Vagina (tissue), 2 donors: ENCODE measurements around the gene KRT14. TPM values are rescaled to one million over a fixed set of nuclear protein-coding genes. Genes with fewer than 3 reads are reported as not detected.

Source experiments
- DNase-seq, 2 donors: peaks; one replicate each; pipeline ENCODE4 v3.0.0-alpha.2; 2017; ENCODE audit errors: extremely low spot score in 2 of 2
- H3K27ac ChIP-seq: fragments of 200-600 bp; sonication (generic); one replicate; pipeline ENCODE4 v1.5.1; 2019
- H3K27me3 ChIP-seq: fragments of 200-600 bp; sonication (generic); one replicate; pipeline ENCODE4 v1.5.1; 2019
- H3K36me3 ChIP-seq, 2 donors: fragments of 200-600 bp; sonication (generic); one replicate each; pipeline ENCODE4 v1.5.1; 2017 to 2019
- H3K4me1 ChIP-seq: fragments of 200-600 bp; sonication (generic); one replicate; pipeline ENCODE4 v1.5.1; 2019
- H3K4me3 ChIP-seq, 2 donors: fragments of 200-600 bp; sonication (generic); 1 replicate in 1 of 2; 2 replicates in 1 of 2; pipeline ENCODE4 v1.5.1; 2016 to 2019
- H3K9me3 ChIP-seq: fragments of 200-600 bp; sonication (generic); one replicate; pipeline ENCODE4 v1.5.1; 2019
- POLR2A ChIP-seq, 2 donors: fragments of 450-650 bp; IDR thresholded peaks; one replicate each; pipeline ENCODE4 v1.6.1; 2017; ENCODE audit warnings: antibody characterized with exemption in 2 of 2, mild to moderate bottlenecking in 2 of 2, moderate library complexity in 2 of 2
- POLR2AphosphoS5 ChIP-seq, 2 donors: sonication (generic); formaldehyde crosslinking; IDR thresholded peaks; one replicate each; pipeline ENCODE4 v1.9.0; 2017; ENCODE audit warnings: antibody characterized with exemption in 2 of 2, mild to moderate bottlenecking in 2 of 2, low read depth in 1 of 2; ENCODE audit not compliant: insufficient read depth in 1 of 2
- intact Hi-C: fragments of 100-400 bp; cut with DNase I; formaldehyde crosslinking; loops from one replicate; pipeline ENCODE4 v1.15.1; 2023
- total RNA-seq: library from RNA; depleted of rRNA; stranded (reverse); fragments of >200 nt; gene quantifications from one replicate; pipeline ENCODE4 v1.2.3, GENCODE V29; 2016
- TF ChIP-seq, protein P1 (sequence below), 3 experiments: fragments of 450-650 bp in 2 of 3; fragments of 200-600 bp in 1 of 3; sonication (generic) in 1 of 3; IDR thresholded peaks; one replicate each; pipeline ENCODE4 v1.5.1; 2017 to 2019; ENCODE audit warnings: antibody characterized with exemption in 3 of 3, mild to moderate bottlenecking in 2 of 3, moderate library complexity in 2 of 3

The KRT14 gene
- total RNA-seq, 1 donor from 2014 or later = 1,546 TPM

- no peak for DNase-seq
- H3K4me3 ChIP-seq = no peak overlapping the region
- H3K9me3 ChIP-seq = no peaks in the 10 kb centered on the region
- intact Hi-C loops = loop anchor here (10.0 kb wide), 1 partner anchor 640 kb away; no protein-coding TSS in a partner anchor
- peaks cover 4% of the 10 kb centered on the region for H3K4me1 ChIP-seq
- H3K27ac ChIP-seq = no peak overlapping the region
- H3K27me3 ChIP-seq = no peaks in the 10 kb centered on the region
- H3K36me3 ChIP-seq = no peaks in the 10 kb centered on the region
- TF ChIP-seq, protein P1, sequence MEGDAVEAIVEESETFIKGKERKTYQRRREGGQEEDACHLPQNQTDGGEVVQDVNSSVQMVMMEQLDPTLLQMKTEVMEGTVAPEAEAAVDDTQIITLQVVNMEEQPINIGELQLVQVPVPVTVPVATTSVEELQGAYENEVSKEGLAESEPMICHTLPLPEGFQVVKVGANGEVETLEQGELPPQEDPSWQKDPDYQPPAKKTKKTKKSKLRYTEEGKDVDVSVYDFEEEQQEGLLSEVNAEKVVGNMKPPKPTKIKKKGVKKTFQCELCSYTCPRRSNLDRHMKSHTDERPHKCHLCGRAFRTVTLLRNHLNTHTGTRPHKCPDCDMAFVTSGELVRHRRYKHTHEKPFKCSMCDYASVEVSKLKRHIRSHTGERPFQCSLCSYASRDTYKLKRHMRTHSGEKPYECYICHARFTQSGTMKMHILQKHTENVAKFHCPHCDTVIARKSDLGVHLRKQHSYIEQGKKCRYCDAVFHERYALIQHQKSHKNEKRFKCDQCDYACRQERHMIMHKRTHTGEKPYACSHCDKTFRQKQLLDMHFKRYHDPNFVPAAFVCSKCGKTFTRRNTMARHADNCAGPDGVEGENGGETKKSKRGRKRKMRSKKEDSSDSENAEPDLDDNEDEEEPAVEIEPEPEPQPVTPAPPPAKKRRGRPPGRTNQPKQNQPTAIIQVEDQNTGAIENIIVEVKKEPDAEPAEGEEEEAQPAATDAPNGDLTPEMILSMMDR (IDR thresholded peaks at IDR 0.05) = no peak
- TF ChIP-seq POLR2AphosphoS5 (IDR thresholded peaks at IDR 0.05; ENCODE audit: insufficient read depth in 1 of 2, low read depth in 1 of 2) (no peak), POLR2A (IDR thresholded peaks at IDR 0.05) (no peak)
Measured at GRCh38 chr17:41555105-41555887, 31.4 kb downstream of the KRT14 start.

DNA sequence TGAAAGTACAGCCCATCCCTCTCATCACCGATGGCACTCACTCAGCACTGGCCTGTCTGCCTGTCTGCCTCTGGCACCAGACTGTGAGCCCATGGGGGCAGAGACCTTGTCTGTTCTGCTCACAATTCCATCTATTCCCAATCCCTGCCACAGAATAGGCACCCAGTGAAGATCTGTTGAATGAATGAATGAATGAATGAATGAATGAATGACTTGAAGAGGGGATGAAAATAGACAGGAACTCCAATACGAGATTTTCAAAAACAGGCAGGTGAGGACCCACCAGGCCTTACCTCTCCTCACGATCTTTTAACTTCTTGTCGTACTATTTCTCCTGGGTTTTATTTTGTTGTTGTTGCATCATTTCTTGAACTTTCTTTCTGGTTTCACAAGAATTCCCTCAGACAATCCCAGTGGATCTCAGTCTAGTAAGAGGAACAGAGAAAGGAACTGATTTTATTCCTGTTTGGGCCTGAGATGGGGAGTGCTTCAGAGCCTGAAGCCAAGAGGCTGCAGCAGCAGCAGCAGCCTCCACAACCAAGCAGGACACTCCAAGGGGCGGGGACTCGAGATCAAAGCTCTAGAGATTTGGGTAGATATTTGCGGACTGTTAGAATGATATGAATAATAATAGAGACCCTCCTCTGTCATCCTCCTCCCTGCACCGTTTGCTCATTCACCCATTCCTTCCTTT is 32.6 kb downstream of the KRT14 start:
- TF ChIP-seq POLR2A (IDR thresholded peaks at IDR 0.05) = no peak
- TF ChIP-seq POLR2AphosphoS5 (IDR thresholded peaks at IDR 0.05; ENCODE audit: insufficient read depth in 1 of 2, low read depth in 1 of 2) = no peak
- TF ChIP-seq, protein P1 (IDR thresholded peaks at IDR 0.05) = no peak
- intact Hi-C loops = loop anchor here (10.0 kb wide), 1 partner anchor 639 kb away; no protein-coding TSS in a partner anchor
- no peak overlapping the region for H3K4me3 ChIP-seq

GRCh38 chr17:41553176-41553575 is 33.5 kb downstream of the KRT14 start:
- intact Hi-C loops = loop anchor here (10.0 kb wide), 1 partner anchor 638 kb away; no protein-coding TSS in a partner anchor
- Histone ChIP-seq H3K4me3 (no peak overlapping the region), H3K9me3 (no peaks in the 10 kb centered on the region), H3K27ac (no peak overlapping the region), H3K4me1 (peaks cover 25% of the 10 kb centered on the region), H3K27me3 (no peaks in the 10 kb centered on the region), H3K36me3 (no peaks in the 10 kb centered on the region)
- no peak for DNase-seq
- TF ChIP-seq POLR2A (IDR thresholded peaks at IDR 0.05) (no peak), POLR2AphosphoS5 (IDR thresholded peaks at IDR 0.05; ENCODE audit: insufficient read depth in 1 of 2, low read depth in 1 of 2) (no peak)
- TF ChIP-seq, protein P1 (IDR thresholded peaks at IDR 0.05) = no peak

More for the DNA sequence above, 32.6 kb downstream of the KRT14 start:
- no peaks in the 10 kb centered on the region for H3K9me3 ChIP-seq
- no peak for DNase-seq
- no peaks in the 10 kb centered on the region for H3K27me3 ChIP-seq
- peaks cover 15% of the 10 kb centered on the region for H3K4me1 ChIP-seq
- H3K36me3 ChIP-seq = no peaks in the 10 kb centered on the region
- no peak overlapping the region for H3K27ac ChIP-seq

- intact Hi-C loops = loop anchor here (10.0 kb wide), 1 partner anchor 638 kb away; no protein-coding TSS in a partner anchor
- TF ChIP-seq, protein P1 (IDR thresholded peaks at IDR 0.05) = no peak
- TF ChIP-seq POLR2A (IDR thresholded peaks at IDR 0.05) = no peak
- TF ChIP-seq POLR2AphosphoS5 (IDR thresholded peaks at IDR 0.05; ENCODE audit: insufficient read depth in 1 of 2, low read depth in 1 of 2) = no peak
Measured at GRCh38 chr17:41552455-41552854, 34.2 kb downstream of the KRT14 start.

More at GRCh38 chr17:41552455-41552854, 34.2 kb downstream of the KRT14 start:
- no peak for DNase-seq
- Histone ChIP-seq H3K27me3 (no peaks in the 10 kb centered on the region), H3K4me3 (no peak overlapping the region), H3K27ac (no peak overlapping the region), H3K4me1 (peaks cover 32% of the 10 kb centered on the region), H3K9me3 (no peaks in the 10 kb centered on the region), H3K36me3 (no peaks in the 10 kb centered on the region)
